IPS-20b (cell line): ENCODE measurements around the gene RPS14.
A peak's percentile ranks its signal among the peaks of the same experiment; 100 is the strongest.

ENCODE experiments used
- H3K27ac ChIP-seq: one replicate; pipeline ENCODE4 v1.5.1; 2013; ENCODE audit warnings: low read length
- H3K27me3 ChIP-seq: 2 replicates; pipeline ENCODE4 v1.6.1; 2013; ENCODE audit warnings: mild to moderate bottlenecking, low read length, inconsistent platforms; ENCODE audit not compliant: insufficient read depth
- H3K36me3 ChIP-seq: 2 replicates; pipeline ENCODE4 v1.6.1; 2013; ENCODE audit warnings: low read depth, mild to moderate bottlenecking, inconsistent platforms, low read length, moderate library complexity; ENCODE audit not compliant: insufficient read depth
- H3K4me1 ChIP-seq: 2 replicates; pipeline ENCODE4 v1.6.1; 2013; ENCODE audit warnings: mild to moderate bottlenecking, control low read depth, inconsistent platforms, low read length, moderate library complexity; ENCODE audit not compliant: insufficient read depth
- H3K4me3 ChIP-seq: 2 replicates; pipeline ENCODE4 v1.5.1; 2013; ENCODE audit warnings: mild to moderate bottlenecking, low read length, inconsistent platforms
- H3K9ac ChIP-seq: 2 replicates; pipeline ENCODE4 v1.6.1; 2013; ENCODE audit warnings: low read depth, mild to moderate bottlenecking, inconsistent platforms, low read length, moderate library complexity
- H3K9me3 ChIP-seq: 2 replicates; pipeline ENCODE4 v1.6.1; 2013; ENCODE audit warnings: mild to moderate bottlenecking, low read depth, low read length, inconsistent platforms; ENCODE audit not compliant: insufficient read depth

RPS14 gene

GRCh38 chr5:150449517-150450339, at the start of gene RPS14:
RPS14 (minus strand) TSS chr5:150449739; CDS start chr5:150447733, 2,006 bp downstream.
- peak within 1 kb of the TSS; percentile 98 for H3K9ac ChIP-seq
- H3K36me3 ChIP-seq: peaks cover 46% of the 10 kb centered on the region
- no peaks in the 10 kb centered on the region for H3K9me3 ChIP-seq
- peak within 1 kb of the TSS; percentile 94 for H3K4me3 ChIP-seq
- H3K27me3 ChIP-seq: no peaks in the 10 kb centered on the region
- H3K27ac ChIP-seq: peak within 1 kb of the TSS; percentile 99
- peaks cover 11% of the 10 kb centered on the region; the same call in 1 of the 2 replicates for H3K4me1 ChIP-seq

DNA sequence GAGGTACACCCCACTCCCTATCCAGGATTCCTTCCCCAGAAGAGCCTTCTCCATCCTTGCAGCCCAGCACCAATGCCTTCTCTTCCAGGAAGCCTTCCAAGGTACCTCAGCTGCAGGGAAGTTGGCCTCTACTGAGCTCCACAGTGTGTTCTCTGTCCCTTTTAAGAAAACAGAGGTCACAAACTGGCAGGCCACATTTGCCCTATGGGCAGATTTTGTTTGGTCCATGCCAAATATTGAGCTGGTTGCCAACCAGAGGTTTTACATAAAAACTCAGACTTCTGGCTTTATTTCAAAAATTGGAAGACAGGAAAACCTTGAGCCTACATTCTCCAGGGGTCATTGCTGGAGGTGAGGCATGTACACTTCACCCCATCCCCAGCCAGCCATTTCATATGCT, 49.4 kb upstream of the RPS14 start:
- Histone ChIP-seq H3K36me3 (no peaks in the 10 kb centered on the region), H3K9me3 (no peaks in the 10 kb centered on the region), H3K9ac (peak overlapping the region; percentile 36; the same call in 1 of the 2 replicates), H3K27ac (no peak overlapping the region), H3K27me3 (no peaks in the 10 kb centered on the region), H3K4me1 (peaks cover 26% of the 10 kb centered on the region), H3K4me3 (peak overlapping the region; percentile 25; the same call in 1 of the 2 replicates)

DNA sequence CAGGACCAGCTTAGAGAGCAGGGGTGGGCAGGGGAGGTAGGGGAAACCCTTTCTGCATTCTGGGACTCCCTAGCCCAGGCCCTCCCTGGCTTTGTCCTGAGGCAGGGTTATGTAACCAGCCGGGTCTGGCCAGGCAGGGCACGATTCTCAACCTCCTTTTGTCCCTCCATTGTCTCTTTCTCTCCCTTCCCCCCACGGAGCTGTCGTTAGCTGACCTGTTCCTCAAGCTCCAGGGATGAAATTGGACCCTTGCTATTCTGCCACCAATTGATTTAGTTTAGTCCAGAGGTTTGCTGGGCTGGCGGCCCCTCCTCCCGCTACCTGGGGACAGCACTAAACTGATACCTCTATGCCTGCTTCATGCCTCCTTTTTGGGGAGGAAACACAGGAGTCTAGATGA, 49.0 kb upstream of the RPS14 start:
- Histone ChIP-seq H3K9ac (peak overlapping the region; percentile 63; the same call in 1 of the 2 replicates), H3K4me3 (peak overlapping the region; percentile 25), H3K27me3 (no peaks in the 10 kb centered on the region), H3K36me3 (no peaks in the 10 kb centered on the region), H3K9me3 (no peaks in the 10 kb centered on the region), H3K4me1 (peaks cover 26% of the 10 kb centered on the region), H3K27ac (peak overlapping the region; percentile 13)

- peak overlapping the region; percentile 63; the same call in 1 of the 2 replicates for H3K9ac ChIP-seq
- no peaks in the 10 kb centered on the region for H3K9me3 ChIP-seq
- H3K4me3 ChIP-seq: peak overlapping the region; percentile 12
- no peaks in the 10 kb centered on the region for H3K27me3 ChIP-seq
- H3K27ac ChIP-seq: peak overlapping the region; percentile 13
- no peaks in the 10 kb centered on the region for H3K36me3 ChIP-seq
- peaks cover 26% of the 10 kb centered on the region for H3K4me1 ChIP-seq
These were observed 48.4 kb upstream of the RPS14 start for GRCh38 chr5:150497989-150498317.

DNA sequence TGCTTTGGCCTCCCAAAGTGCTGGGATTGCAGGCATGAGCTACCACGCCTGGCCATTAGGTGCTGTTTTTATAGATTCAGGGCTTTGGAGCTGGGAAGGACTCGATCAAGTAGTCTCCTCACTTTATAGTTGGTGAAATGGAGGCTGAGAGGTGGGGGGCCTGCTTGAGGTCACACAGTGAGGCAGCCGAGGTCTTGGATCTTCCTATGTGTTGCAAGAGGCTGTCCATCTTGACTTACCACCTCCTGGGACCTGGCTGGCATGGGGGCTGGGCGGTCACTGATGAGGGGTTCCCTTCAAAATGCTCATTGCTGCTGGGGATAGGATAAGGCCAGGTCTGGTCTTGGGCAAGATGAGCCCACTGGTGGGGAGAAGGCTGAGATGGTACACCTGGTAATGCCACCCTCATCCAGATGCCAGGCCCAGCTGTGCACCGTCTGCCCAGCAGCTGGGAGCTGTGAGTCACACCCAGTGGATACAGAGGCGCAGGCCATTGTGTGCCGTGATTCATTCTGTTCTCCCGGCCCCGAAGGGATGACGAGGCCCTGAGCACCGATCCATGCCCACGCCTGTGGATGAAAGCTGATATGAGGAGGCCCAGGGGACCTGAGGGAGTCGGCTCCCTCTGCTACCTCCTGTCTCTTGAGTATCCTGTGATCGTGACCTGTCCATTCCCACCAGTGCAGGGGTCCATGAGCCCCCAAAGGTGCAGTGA, 47.9 kb upstream of the RPS14 start:
- H3K36me3 ChIP-seq: no peaks in the 10 kb centered on the region
- H3K9me3 ChIP-seq: no peaks in the 10 kb centered on the region
- H3K4me3 ChIP-seq: no peak overlapping the region
- H3K4me1 ChIP-seq: peaks cover 31% of the 10 kb centered on the region
- peak overlapping the region; percentile 13 for H3K27ac ChIP-seq
- H3K9ac ChIP-seq: peak overlapping the region; percentile 63; the same call in 1 of the 2 replicates
- H3K27me3 ChIP-seq: no peaks in the 10 kb centered on the region

DNA sequence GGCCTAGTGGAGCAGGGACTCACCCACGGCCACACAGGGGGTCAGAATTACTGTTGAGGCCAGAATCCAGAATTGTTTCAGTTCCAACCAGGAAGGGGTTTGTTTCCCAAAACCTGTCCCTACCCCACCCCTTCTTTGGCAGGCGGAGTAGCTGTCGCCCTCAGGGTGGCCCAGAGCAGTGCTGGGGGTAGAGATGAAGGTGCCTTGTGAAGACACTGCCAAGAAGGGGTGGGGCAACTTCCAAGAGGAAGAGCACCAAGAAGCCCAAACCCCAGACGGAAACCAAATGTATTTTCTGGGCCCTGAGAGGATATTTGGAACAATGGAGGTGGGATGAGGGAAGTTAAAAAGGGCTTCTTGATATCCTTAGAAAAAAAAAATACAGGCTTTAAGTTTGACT, 47.0 kb upstream of the RPS14 start:
- no peak overlapping the region for H3K27ac ChIP-seq
- peaks cover 39% of the 10 kb centered on the region for H3K4me1 ChIP-seq

DNA sequence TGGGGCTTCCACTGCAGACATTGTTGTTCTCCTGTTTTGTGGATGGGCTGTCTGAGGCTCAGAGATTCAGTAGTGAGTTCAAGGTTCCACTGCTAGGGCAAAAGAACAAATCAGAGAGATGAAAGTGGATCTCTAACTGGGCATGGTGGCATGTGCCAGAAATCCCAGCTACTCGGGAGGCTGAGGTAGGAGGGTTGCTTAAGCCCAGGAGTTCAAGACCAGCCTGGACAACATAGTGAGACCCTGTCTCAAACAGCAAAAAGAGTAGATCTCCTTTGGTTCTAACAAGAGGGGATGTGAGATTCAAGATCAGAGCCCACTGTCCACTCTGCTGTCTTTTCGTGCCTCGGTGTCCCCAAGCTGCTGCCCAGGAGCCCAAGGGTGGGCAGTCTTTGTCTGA, 46.6 kb upstream of the RPS14 start:
- H3K27me3 ChIP-seq: no peaks in the 10 kb centered on the region
- no peak overlapping the region for H3K9ac ChIP-seq
- H3K4me1 ChIP-seq: peaks cover 43% of the 10 kb centered on the region
- no peak overlapping the region for H3K4me3 ChIP-seq
- peaks cover 6% of the 10 kb centered on the region for H3K36me3 ChIP-seq
- H3K27ac ChIP-seq: no peak overlapping the region
- no peaks in the 10 kb centered on the region for H3K9me3 ChIP-seq

More for the DNA sequence above, 47.0 kb upstream of the RPS14 start:
- Histone ChIP-seq H3K36me3 (peaks cover 4% of the 10 kb centered on the region; the same call in 1 of the 2 replicates), H3K27me3 (no peaks in the 10 kb centered on the region), H3K4me3 (no peak overlapping the region), H3K9ac (no peak overlapping the region), H3K9me3 (no peaks in the 10 kb centered on the region)

DNA sequence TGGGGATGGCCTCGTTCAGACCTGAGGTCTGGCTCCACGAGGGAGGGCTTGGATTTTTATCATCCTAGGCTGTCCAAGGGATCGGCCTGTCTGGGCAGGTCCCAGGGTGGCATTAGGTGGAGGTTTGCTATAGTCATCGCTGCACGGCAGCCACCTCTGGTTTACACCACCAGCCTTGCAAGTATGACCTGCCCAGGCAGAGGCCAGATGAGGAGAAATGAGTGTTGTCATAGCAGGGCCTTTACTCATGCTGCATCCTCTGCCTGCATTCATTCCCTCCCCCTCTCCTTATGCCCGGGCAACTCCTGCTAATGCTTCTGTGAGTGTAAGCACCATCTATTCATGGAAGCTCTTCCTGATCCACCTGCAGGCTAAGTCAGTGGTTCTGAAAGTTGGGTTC, 43.1 kb upstream of the RPS14 start:
- Histone ChIP-seq H3K27me3 (no peaks in the 10 kb centered on the region), H3K36me3 (peaks cover 14% of the 10 kb centered on the region), H3K4me1 (peaks cover 55% of the 10 kb centered on the region), H3K9ac (no peak overlapping the region), H3K9me3 (no peaks in the 10 kb centered on the region), H3K27ac (no peak overlapping the region), H3K4me3 (no peak overlapping the region)

- Histone ChIP-seq H3K9me3 (no peaks in the 10 kb centered on the region), H3K4me1 (peaks cover 58% of the 10 kb centered on the region), H3K9ac (no peak overlapping the region), H3K27me3 (no peaks in the 10 kb centered on the region), H3K27ac (no peak overlapping the region), H3K4me3 (no peak overlapping the region), H3K36me3 (peaks cover 14% of the 10 kb centered on the region)
These were observed 42.3 kb upstream of the RPS14 start for GRCh38 chr5:150491876-150492275.

- H3K9me3 ChIP-seq: no peaks in the 10 kb centered on the region
- peak overlapping the region; percentile 3 for H3K27ac ChIP-seq
- peaks cover 14% of the 10 kb centered on the region for H3K36me3 ChIP-seq
- no peaks in the 10 kb centered on the region for H3K27me3 ChIP-seq
- H3K9ac ChIP-seq: peak overlapping the region; percentile 16; the same call in 1 of the 2 replicates
- 0 out of 2 replicates have a peak overlapping the region, but pooled peaks have one; percentile 17 for H3K4me3 ChIP-seq
- H3K4me1 ChIP-seq: peaks cover 58% of the 10 kb centered on the region
These were observed 41.2 kb upstream of the RPS14 start for GRCh38 chr5:150490754-150491153.

- Histone ChIP-seq H3K9me3 (no peaks in the 10 kb centered on the region), H3K4me3 (no peak overlapping the region), H3K9ac (peak overlapping the region; percentile 16; the same call in 1 of the 2 replicates), H3K27me3 (no peaks in the 10 kb centered on the region), H3K4me1 (peaks cover 58% of the 10 kb centered on the region), H3K36me3 (peaks cover 14% of the 10 kb centered on the region), H3K27ac (no peak overlapping the region)
These were observed 40.7 kb upstream of the RPS14 start for GRCh38 chr5:150490296-150490669.
